ENCODE measurements around the gene GRIK4.

The GRIK4 gene

DNA sequence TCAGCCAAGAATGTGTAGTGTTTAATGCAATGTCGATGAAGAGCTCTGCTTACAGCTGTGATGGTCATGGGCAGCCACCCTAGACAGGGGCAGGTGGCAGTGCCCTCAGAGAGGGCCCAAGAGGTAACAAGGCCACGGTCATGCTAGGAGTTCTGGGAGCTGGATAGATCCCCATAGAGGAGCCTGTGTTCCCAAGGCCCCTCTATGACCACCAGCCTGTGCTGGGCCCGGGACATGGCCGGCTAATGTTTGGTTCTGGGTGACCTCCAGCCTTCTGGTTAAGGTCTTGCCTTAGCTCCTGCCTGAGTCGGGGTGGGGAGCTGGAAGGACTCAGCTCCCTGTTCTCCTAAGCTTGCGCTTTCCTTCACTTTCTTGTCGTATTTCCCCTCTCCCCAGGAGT, 65.1 kb downstream of the GRIK4 start:
- Histone ChIP-seq H3K79me2 (ENCODE audit: insufficient read depth, low read length) (no peaks in the 10 kb centered on the region), H3K4me3 (ENCODE audit: low read depth, low read length, poor library complexity, severe bottlenecking) (no peak overlapping the region), H3K36me3 (ENCODE audit: insufficient read depth, low read length) (no peaks in the 10 kb centered on the region), H3K9me3 (ENCODE audit: low read length) (no peaks in the 10 kb centered on the region), H3K9ac (ENCODE audit: low read length) (no peak overlapping the region), H3F3A (ENCODE audit: insufficient read depth, low read length) (no peaks in the 10 kb centered on the region), H3K27me3 (ENCODE audit: insufficient read depth, low read length) (no peaks in the 10 kb centered on the region), H3K4me2 (ENCODE audit: low read length) (no peak overlapping the region), H2AFZ (ENCODE audit: low read length) (no peak overlapping the region), H3K27ac (ENCODE audit: low read depth, low read length, poor library complexity, severe bottlenecking) (no peak overlapping the region), H3K9me2 (ENCODE audit: low read depth, low read length) (no peaks in the 10 kb centered on the region), H4K20me1 (ENCODE audit: insufficient read depth, low read length) (no peaks in the 10 kb centered on the region), H3K4me1 (ENCODE audit: insufficient read depth, low read length, severe bottlenecking) (no peaks in the 10 kb centered on the region)
- TF ChIP-seq, protein P1, sequence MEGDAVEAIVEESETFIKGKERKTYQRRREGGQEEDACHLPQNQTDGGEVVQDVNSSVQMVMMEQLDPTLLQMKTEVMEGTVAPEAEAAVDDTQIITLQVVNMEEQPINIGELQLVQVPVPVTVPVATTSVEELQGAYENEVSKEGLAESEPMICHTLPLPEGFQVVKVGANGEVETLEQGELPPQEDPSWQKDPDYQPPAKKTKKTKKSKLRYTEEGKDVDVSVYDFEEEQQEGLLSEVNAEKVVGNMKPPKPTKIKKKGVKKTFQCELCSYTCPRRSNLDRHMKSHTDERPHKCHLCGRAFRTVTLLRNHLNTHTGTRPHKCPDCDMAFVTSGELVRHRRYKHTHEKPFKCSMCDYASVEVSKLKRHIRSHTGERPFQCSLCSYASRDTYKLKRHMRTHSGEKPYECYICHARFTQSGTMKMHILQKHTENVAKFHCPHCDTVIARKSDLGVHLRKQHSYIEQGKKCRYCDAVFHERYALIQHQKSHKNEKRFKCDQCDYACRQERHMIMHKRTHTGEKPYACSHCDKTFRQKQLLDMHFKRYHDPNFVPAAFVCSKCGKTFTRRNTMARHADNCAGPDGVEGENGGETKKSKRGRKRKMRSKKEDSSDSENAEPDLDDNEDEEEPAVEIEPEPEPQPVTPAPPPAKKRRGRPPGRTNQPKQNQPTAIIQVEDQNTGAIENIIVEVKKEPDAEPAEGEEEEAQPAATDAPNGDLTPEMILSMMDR (IDR thresholded peaks at IDR 0.05; ENCODE audit: low read length): no peak
- no peak for TF ChIP-seq EZH2 (IDR thresholded peaks at IDR 0.05; ENCODE audit: borderline replicate concordance, low read length)

DNA sequence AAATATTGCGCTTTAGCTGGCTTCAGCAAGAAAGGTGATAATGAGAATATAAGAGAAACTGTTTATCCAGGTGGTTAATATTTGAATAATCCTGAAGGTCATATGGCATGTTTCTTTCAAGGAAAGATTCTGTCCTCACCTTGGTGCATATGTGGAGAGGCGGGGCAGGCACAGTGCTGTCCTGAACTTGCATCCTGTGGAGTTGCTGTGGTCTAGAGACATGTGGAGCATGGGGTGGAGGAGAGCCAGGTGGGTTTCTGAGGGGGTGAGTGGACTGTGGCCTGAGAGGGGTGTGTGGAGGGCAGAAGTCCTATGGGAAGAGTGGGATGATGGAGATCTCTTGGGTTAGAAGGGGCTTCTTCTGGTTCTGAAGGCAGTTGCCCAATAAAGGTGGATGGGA, 65.5 kb downstream of the GRIK4 start:
- Histone ChIP-seq H3K27ac (ENCODE audit: low read depth, low read length, poor library complexity, severe bottlenecking) (no peak overlapping the region), H3K36me3 (ENCODE audit: insufficient read depth, low read length) (no peaks in the 10 kb centered on the region), H4K20me1 (ENCODE audit: insufficient read depth, low read length) (no peaks in the 10 kb centered on the region), H3K27me3 (ENCODE audit: insufficient read depth, low read length) (no peaks in the 10 kb centered on the region), H2AFZ (ENCODE audit: low read length) (no peak overlapping the region), H3K9me3 (ENCODE audit: low read length) (no peaks in the 10 kb centered on the region), H3K9ac (ENCODE audit: low read length) (no peak overlapping the region), H3K4me3 (ENCODE audit: low read depth, low read length, poor library complexity, severe bottlenecking) (no peak overlapping the region), H3K4me1 (ENCODE audit: insufficient read depth, low read length, severe bottlenecking) (no peaks in the 10 kb centered on the region), H3K79me2 (ENCODE audit: insufficient read depth, low read length) (no peaks in the 10 kb centered on the region), H3K4me2 (ENCODE audit: low read length) (no peak overlapping the region), H3F3A (ENCODE audit: insufficient read depth, low read length) (no peaks in the 10 kb centered on the region), H3K9me2 (ENCODE audit: low read depth, low read length) (no peaks in the 10 kb centered on the region)
- no peak for TF ChIP-seq EZH2 (IDR thresholded peaks at IDR 0.05; ENCODE audit: borderline replicate concordance, low read length)
- TF ChIP-seq, protein P1 (IDR thresholded peaks at IDR 0.05; ENCODE audit: low read length): no peak

DNA sequence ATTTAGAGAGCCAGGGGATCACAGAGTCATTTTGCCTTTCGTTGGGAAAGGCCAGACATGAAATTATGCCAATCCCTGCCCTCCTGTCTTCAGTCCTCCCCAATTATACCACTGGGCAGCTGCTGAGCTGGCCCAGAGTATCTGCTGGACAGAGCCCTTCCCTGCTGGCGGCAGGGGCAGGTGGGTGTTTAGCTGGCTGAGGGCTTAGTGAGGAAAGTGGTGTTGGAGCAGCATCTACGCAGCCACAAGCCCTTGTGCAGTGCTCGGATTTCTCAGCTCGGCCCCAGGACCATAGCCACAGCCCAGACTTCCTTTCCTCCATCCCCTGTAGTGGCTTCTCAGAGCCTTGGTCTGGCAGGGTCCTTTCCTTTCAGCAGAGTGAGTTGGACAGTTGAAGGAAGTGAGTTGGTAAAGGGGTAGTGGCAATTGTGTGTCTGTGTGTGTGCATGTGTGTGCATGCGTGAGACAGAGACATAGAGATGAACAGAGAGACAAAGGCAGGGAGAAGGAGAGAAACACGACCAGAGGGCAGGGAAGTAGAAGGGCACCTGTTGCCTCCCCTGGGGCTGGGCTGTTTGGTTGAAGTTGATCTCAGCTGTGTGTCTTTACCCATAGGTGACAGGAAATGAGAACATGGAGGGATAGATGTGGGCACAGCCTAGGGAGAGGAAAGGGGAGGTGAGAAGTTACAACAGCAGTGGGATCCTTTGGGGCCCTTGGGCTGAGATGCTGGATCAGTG, 66.2 kb downstream of the GRIK4 start:
- Histone ChIP-seq H3K4me3 (ENCODE audit: low read depth, low read length, poor library complexity, severe bottlenecking) (no peak overlapping the region), H3K9ac (ENCODE audit: low read length) (no peak overlapping the region), H2AFZ (ENCODE audit: low read length) (no peak overlapping the region), H3K79me2 (ENCODE audit: insufficient read depth, low read length) (no peaks in the 10 kb centered on the region), H3K36me3 (ENCODE audit: insufficient read depth, low read length) (no peaks in the 10 kb centered on the region), H3K4me2 (ENCODE audit: low read length) (no peak overlapping the region), H3K27ac (ENCODE audit: low read depth, low read length, poor library complexity, severe bottlenecking) (no peak overlapping the region), H4K20me1 (ENCODE audit: insufficient read depth, low read length) (no peaks in the 10 kb centered on the region), H3K9me2 (ENCODE audit: low read depth, low read length) (no peaks in the 10 kb centered on the region), H3F3A (ENCODE audit: insufficient read depth, low read length) (no peaks in the 10 kb centered on the region), H3K9me3 (ENCODE audit: low read length) (no peaks in the 10 kb centered on the region), H3K27me3 (ENCODE audit: insufficient read depth, low read length) (no peaks in the 10 kb centered on the region), H3K4me1 (ENCODE audit: insufficient read depth, low read length, severe bottlenecking) (no peaks in the 10 kb centered on the region)
- TF ChIP-seq, protein P1 (IDR thresholded peaks at IDR 0.05; ENCODE audit: low read length): no peak
- no peak for TF ChIP-seq EZH2 (IDR thresholded peaks at IDR 0.05; ENCODE audit: borderline replicate concordance, low read length)

Measured in OCI-LY1 (cell line).